ENCODE results near the gene SHH. TPM values are rescaled to one million over a fixed set of nuclear protein-coding genes. Genes with fewer than 3 reads are reported as not detected.
A peak's percentile ranks its signal among the peaks of the same experiment; 100 is the strongest.

Gene SHH
- total RNA-seq (under 1 TPM in 2 of 7 donors, not detected in 5; 0.33 to 0.48 TPM), polyA plus RNA-seq (not detected)
- long read RNA-seq, donor 1 = 0 reads
- long read RNA-seq, donor 2 = 0 reads
- long read RNA-seq, donor 3 = 0 reads

GRCh38 chr7:155811895-155812761 is at the start of gene SHH:
SHH (minus strand) TSS chr7:155812463; CDS start chr7:155812122, 341 bp downstream.
- Histone ChIP-seq H3K4me1 (ENCODE audit: insufficient read depth) (peaks cover 3% of the 10 kb centered on the region), H3K27me3 (no peaks in the 10 kb centered on the region), H3K27ac (no peak within 1 kb of the TSS), H3K36me3 (no peaks in the 10 kb centered on the region), H3K4me3 (no peak within 1 kb of the TSS), H3K9me3 (no peaks in the 10 kb centered on the region)
- intact Hi-C loops (cut with DNase I) = no loop called here
- DNase-seq = no peak
- TF ChIP-seq CTCF (IDR thresholded peaks at IDR 0.05) (no peak), EP300 (IDR thresholded peaks at IDR 0.05) (no peak), POLR2A (IDR thresholded peaks at IDR 0.05) (no peak)
- 1% methylated on average over 50 to 53 of the region's 53 CpGs for WGBS, 3 donors

GRCh38 chr7:155861480-155861868 is 49.2 kb upstream of the SHH start:
- Histone ChIP-seq H3K4me1 (ENCODE audit: insufficient read depth) (no peaks in the 10 kb centered on the region), H3K27me3 (no peaks in the 10 kb centered on the region), H3K4me3 (no peak overlapping the region), H3K36me3 (no peaks in the 10 kb centered on the region), H3K27ac (no peak overlapping the region), H3K9me3 (no peaks in the 10 kb centered on the region)
- 52 to 55% (median 55%) methylated on average over 11 of the region's 11 CpGs for WGBS, 3 donors
- TF ChIP-seq CTCF (IDR thresholded peaks at IDR 0.05) (no peak), EP300 (IDR thresholded peaks at IDR 0.05) (no peak), POLR2A (IDR thresholded peaks at IDR 0.05) (no peak)
- intact Hi-C loops (cut with DNase I) = no loop called here
- DNase-seq = no peak

- no peaks in the 10 kb centered on the region for H3K36me3 ChIP-seq
- no peak overlapping the region for H3K27ac ChIP-seq
- no peak overlapping the region for H3K4me3 ChIP-seq
- TF ChIP-seq CTCF (IDR thresholded peaks at IDR 0.05) (no peak), POLR2A (IDR thresholded peaks at IDR 0.05) (no peak), EP300 (IDR thresholded peaks at IDR 0.05) (no peak)
- peak in 2 of 5 donors; percentile 42 to 60 for DNase-seq
- no peaks in the 10 kb centered on the region for H3K27me3 ChIP-seq
- H3K4me1 ChIP-seq (ENCODE audit: insufficient read depth) = no peaks in the 10 kb centered on the region
- intact Hi-C loops (cut with DNase I) = no loop called here
- 7 to 12% (median 11%) methylated on average over 11 of the region's 11 CpGs for WGBS, 3 donors
- no peaks in the 10 kb centered on the region for H3K9me3 ChIP-seq
Measured at GRCh38 chr7:155860840-155861479, 48.7 kb upstream of the SHH start.

GRCh38 chr7:155860461-155860839 is 48.2 kb upstream of the SHH start:
- Histone ChIP-seq H3K27ac (no peak overlapping the region), H3K9me3 (no peaks in the 10 kb centered on the region), H3K4me3 (no peak overlapping the region), H3K4me1 (ENCODE audit: insufficient read depth) (no peaks in the 10 kb centered on the region), H3K27me3 (no peaks in the 10 kb centered on the region), H3K36me3 (no peaks in the 10 kb centered on the region)
- intact Hi-C loops (cut with DNase I) = no loop called here
- no peak for DNase-seq
- WGBS, 3 donors = 26 to 45% (median 37%) methylated on average over 4 of the region's 4 CpGs
- no peak for TF ChIP-seq POLR2A (IDR thresholded peaks at IDR 0.05)
- TF ChIP-seq CTCF (IDR thresholded peaks at IDR 0.05) = no peak
- TF ChIP-seq EP300 (IDR thresholded peaks at IDR 0.05) = no peak
